H9 (cell line): ENCODE results near the gene DUSP14. TPM values are rescaled to one million over a fixed set of nuclear protein-coding genes. Genes with fewer than 3 reads are reported as not detected.

Experiments
- DNase-seq: peaks from one replicate; pipeline ENCODE4 v3.0.0-alpha.2; 2017
- H2AFZ ChIP-seq: one replicate; pipeline ENCODE4 v1.6.1; 2013; ENCODE audit warnings: mild to moderate bottlenecking, low read length, control low read depth, moderate library complexity
- H2AK5ac ChIP-seq: 2 replicates; pipeline ENCODE4 v1.6.1; 2013; ENCODE audit warnings: low read length, control low read depth, mixed read lengths; ENCODE audit not compliant: insufficient read length
- H2BK120ac ChIP-seq: one replicate; pipeline ENCODE4 v1.6.1; 2013; ENCODE audit warnings: low read depth, mild to moderate bottlenecking, low read length, control low read depth, inconsistent platforms; ENCODE audit not compliant: poor library complexity, severe bottlenecking
- H2BK12ac ChIP-seq: 2 replicates; pipeline ENCODE4 v1.6.1; 2013; ENCODE audit warnings: low read length, control low read depth, mixed read lengths, low read depth; ENCODE audit not compliant: insufficient read length
- H2BK15ac ChIP-seq: 2 replicates; pipeline ENCODE4 v1.6.1; 2013; ENCODE audit warnings: low read depth, low read length, control low read depth
- H2BK20ac ChIP-seq: one replicate; pipeline ENCODE4 v1.6.1; 2013; ENCODE audit warnings: low read depth, mild to moderate bottlenecking, low read length, control low read depth, inconsistent platforms; ENCODE audit not compliant: poor library complexity, severe bottlenecking
- H2BK5ac ChIP-seq: 2 replicates; pipeline ENCODE4 v1.6.1; 2013; ENCODE audit warnings: low read length, control low read depth, mixed read lengths; ENCODE audit not compliant: insufficient read length
- H3K14ac ChIP-seq: 2 replicates; pipeline ENCODE4 v1.6.1; 2013; ENCODE audit warnings: low read length, control low read depth; ENCODE audit not compliant: insufficient read depth
- H3K18ac ChIP-seq: 2 replicates; pipeline ENCODE4 v1.6.1; 2013; ENCODE audit warnings: low read depth, mild to moderate bottlenecking, mixed read lengths, low read length, control low read depth; ENCODE audit not compliant: insufficient read length
- H3K23ac ChIP-seq: 2 replicates; pipeline ENCODE4 v1.6.1; 2013; ENCODE audit warnings: low read length, control low read depth, mixed read lengths, low read depth; ENCODE audit not compliant: insufficient read length
- H3K23me2 ChIP-seq: 2 replicates; pipeline ENCODE4 v1.6.1; 2013; ENCODE audit warnings: low read depth, mild to moderate bottlenecking, mixed read lengths, low read length, control low read depth; ENCODE audit not compliant: insufficient read length, poor library complexity, severe bottlenecking
- H3K27ac ChIP-seq: 2 replicates; pipeline ENCODE4 v1.5.1; 2013; ENCODE audit warnings: low read length, control low read depth, mixed read lengths, low read depth; ENCODE audit not compliant: insufficient read length
- H3K27me3 ChIP-seq: 2 replicates; pipeline ENCODE4 v1.6.1; 2013; ENCODE audit warnings: low read length, control low read depth, inconsistent platforms; ENCODE audit not compliant: insufficient read depth
- H3K4ac ChIP-seq: 2 replicates; pipeline ENCODE4 v1.6.1; 2013; ENCODE audit warnings: low read depth, mild to moderate bottlenecking, control low read depth, inconsistent platforms, low read length, moderate library complexity
- H3K4me1 ChIP-seq: 2 replicates; pipeline ENCODE4 v1.6.1; 2013; ENCODE audit warnings: low read length, control low read depth, inconsistent platforms; ENCODE audit not compliant: insufficient read depth
- H3K4me2 ChIP-seq: 2 replicates; pipeline ENCODE4 v1.6.1; 2013; ENCODE audit warnings: low read length, control low read depth, mixed read lengths; ENCODE audit not compliant: insufficient read length, insufficient read depth
- H3K56ac ChIP-seq: 2 replicates; pipeline ENCODE4 v1.6.1; 2013; ENCODE audit warnings: low read depth, mild to moderate bottlenecking, mixed read lengths, low read length, control low read depth; ENCODE audit not compliant: insufficient read length
- H3K79me1 ChIP-seq: 2 replicates; pipeline ENCODE4 v1.6.1; 2013; ENCODE audit warnings: low read depth, mild to moderate bottlenecking, moderate library complexity, low read length, control low read depth, inconsistent platforms; ENCODE audit not compliant: insufficient read depth, poor library complexity, severe bottlenecking
- H3K79me2 ChIP-seq: 2 replicates; pipeline ENCODE4 v1.6.1; 2013; ENCODE audit warnings: low read length, control low read depth, inconsistent platforms; ENCODE audit not compliant: insufficient read depth
- H3K9ac ChIP-seq: 2 replicates; pipeline ENCODE4 v1.6.1; 2013; ENCODE audit warnings: low read length, control low read depth, mixed read lengths; ENCODE audit not compliant: insufficient read length; ENCODE audit errors: extremely low read depth
- H3K9me3 ChIP-seq: one replicate; pipeline ENCODE4 v1.6.1; 2013; ENCODE audit warnings: low read depth, low read length, inconsistent platforms; ENCODE audit not compliant: control insufficient read depth
- H3T11ph ChIP-seq: one replicate; pipeline ENCODE4 v1.6.1; 2013; ENCODE audit warnings: mild to moderate bottlenecking, low read length, control low read depth, inconsistent platforms
- H4K20me1 ChIP-seq: one replicate; pipeline ENCODE4 v1.6.1; 2013; ENCODE audit not compliant: control insufficient read depth, insufficient read length, insufficient read depth
- H4K5ac ChIP-seq: 2 replicates; pipeline ENCODE4 v1.6.1; 2013; ENCODE audit warnings: low read depth, mild to moderate bottlenecking, mixed read lengths, low read length, control low read depth; ENCODE audit not compliant: insufficient read length
- H4K8ac ChIP-seq: replicated peaks from 2 replicates; pipeline ENCODE4 v1.6.1; 2013; ENCODE audit warnings: low read length, control low read depth, mixed read lengths, low read depth; ENCODE audit not compliant: insufficient read length
- H4K91ac ChIP-seq: 2 replicates; pipeline ENCODE4 v1.6.1; 2013; ENCODE audit warnings: low read depth, mild to moderate bottlenecking, moderate library complexity, mixed read lengths, low read length, control low read depth; ENCODE audit not compliant: insufficient read length
- H3K27ac Mint-ChIP-seq, 3 experiments: 2 replicates in 2 of 3; 3 replicates in 1 of 3; pipeline ENCODE4 v1.8.0; 2020 to 2021; ENCODE audit warnings: mixed read lengths in 3 of 3, mild to moderate bottlenecking in 1 of 3, moderate library complexity in 1 of 3
- H3K27me3 Mint-ChIP-seq: 2 replicates; pipeline ENCODE4 v1.8.0; 2021; ENCODE audit warnings: low read depth, mild to moderate bottlenecking, moderate library complexity, mixed read lengths
- H3K36me3 Mint-ChIP-seq, 3 experiments: 2 replicates in 2 of 3; 3 replicates in 1 of 3; pipeline ENCODE4 v1.8.0; 2020 to 2021; ENCODE audit warnings: low read depth in 3 of 3, mixed read lengths in 3 of 3; ENCODE audit not compliant: insufficient read depth in 1 of 3
- H3K4me1 Mint-ChIP-seq, 2 experiments: 2 replicates each; pipeline ENCODE4 v1.8.0; 2020; ENCODE audit warnings: mixed read lengths in 2 of 2
- H3K4me3 Mint-ChIP-seq, 2 experiments: 2 replicates in 1 of 2; 3 replicates in 1 of 2; pipeline ENCODE4 v1.8.0; 2020 to 2021; ENCODE audit warnings: mild to moderate bottlenecking in 2 of 2, mixed read lengths in 2 of 2, moderate library complexity in 1 of 2
- H3K9me3 Mint-ChIP-seq, 2 experiments: 2 replicates in 1 of 2; 3 replicates in 1 of 2; pipeline ENCODE4 v1.8.0; 2020; ENCODE audit warnings: mild to moderate bottlenecking in 2 of 2, mixed read lengths in 2 of 2, moderate library complexity in 1 of 2
- CTCF ChIP-seq: fragments of 200-600 bp; sonication (generic); conservative IDR thresholded peaks from 3 replicates; pipeline ENCODE4 v1.8.0; 2021; ENCODE audit warnings: antibody characterized with exemption, mild to moderate bottlenecking
- WGBS: extraction: QIAGEN DNeasy Blood & Tissue Kit; methylation state at CpG from one replicate; pipeline ENCODE4 v1.1.7; 2013; ENCODE audit warnings: missing lambda C conversion rate, low lambda C conversion rate, mixed read lengths; ENCODE audit not compliant: insufficient read length; ENCODE audit errors: extremely low coverage; 5-methylcytosine and 5-hydroxymethylcytosine counted together
- total RNA-seq: library from RNA; stranded (reverse); gene quantifications from 2 replicates; pipeline ENCODE4 v1.2.1, GENCODE V29; 2021

Gene DUSP14
- total RNA-seq, 1 experiment from 2014 or later: 21.3 TPM

- H4K20me1 ChIP-seq: no peaks in the 10 kb centered on the region
- H2AFZ ChIP-seq: no peak overlapping the region
- H2BK120ac ChIP-seq: no peak overlapping the region
- H3K27ac ChIP-seq: no peak overlapping the region
- H3K79me1 ChIP-seq: no peaks in the 10 kb centered on the region
- no peak for DNase-seq
- H2BK20ac ChIP-seq: no peak overlapping the region
- H3T11ph ChIP-seq: no peak overlapping the region
- H3K56ac ChIP-seq: no peak overlapping the region
- Mint-ChIP-seq H3K4me3 (no peak overlapping the region), H3K27me3 (no peaks in the 10 kb centered on the region), H3K27ac (no peak overlapping the region), H3K36me3 (peaks cover 7 to 40% (median 36%) of the 10 kb centered on the region in 3 experiments; a peak in 6 of 7 replicates), H3K4me1 (no peaks in the 10 kb centered on the region), H3K9me3 (no peaks in the 10 kb centered on the region)
- no CpG with 5 or more reads among the region's 3 CpGs for WGBS
- no peak overlapping the region for H4K5ac ChIP-seq
- H3K27me3 ChIP-seq: no peaks in the 10 kb centered on the region
- H2BK12ac ChIP-seq: no peak overlapping the region
- H3K9ac ChIP-seq: no peak overlapping the region
- H3K18ac ChIP-seq: no peak overlapping the region
- H4K8ac ChIP-seq: no peak overlapping the region
- no peak overlapping the region for H3K4ac ChIP-seq
- no peak overlapping the region for H3K14ac ChIP-seq
- no peak for TF ChIP-seq CTCF
- no peak overlapping the region for H2BK15ac ChIP-seq
- no peaks in the 10 kb centered on the region for H3K23me2 ChIP-seq
- H2BK5ac ChIP-seq: no peak overlapping the region
- H3K79me2 ChIP-seq: no peaks in the 10 kb centered on the region
- no peak overlapping the region for H4K91ac ChIP-seq
- H3K23ac ChIP-seq: no peak overlapping the region
- no peak overlapping the region for H3K4me2 ChIP-seq
- no peak overlapping the region for H2AK5ac ChIP-seq
- H3K4me1 ChIP-seq: no peaks in the 10 kb centered on the region
- no peaks in the 10 kb centered on the region for H3K9me3 ChIP-seq
Observed at GRCh38 chr17:37463039-37463438, 26.7 kb upstream of the DUSP14 start.
